ENCODE data around the gene P2RX4.

DNA sequence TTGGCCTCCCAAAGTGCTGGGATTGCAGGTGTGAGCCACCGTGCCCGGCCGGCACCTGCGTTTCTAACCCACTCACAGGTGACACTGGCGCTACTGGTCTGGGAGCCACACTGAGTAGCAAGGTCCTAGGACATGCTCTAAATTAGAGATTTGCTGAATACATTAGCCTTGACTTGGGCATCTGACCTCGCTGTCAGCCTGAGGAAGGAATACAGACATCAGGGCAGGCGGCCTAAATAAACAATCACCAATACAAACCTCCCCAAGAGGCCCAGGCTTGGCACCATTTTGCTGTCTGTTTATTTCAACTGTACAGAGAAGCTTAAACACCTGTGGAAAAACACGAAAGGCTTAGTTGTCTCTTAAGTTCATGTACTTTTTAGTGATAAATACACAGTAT, 27.5 kb downstream of the P2RX4 start:
- TF ChIP-seq POLR2AphosphoS5 (IDR thresholded peaks at IDR 0.05) (no peak), POLR2A (IDR thresholded peaks at IDR 0.05) (no peak)
